ENCODE measurements around the gene ABCA4. TPM values are rescaled to one million over a fixed set of nuclear protein-coding genes. Genes with fewer than 3 reads are reported as not detected.

The ABCA4 gene
- total RNA-seq, 4 donors from 2014 or later, result 0.19 to 1.7 (median 0.45) TPM

GRCh38 chr1:94045465-94046056, 75.4 kb downstream of the ABCA4 start:
- H3K36me3 ChIP-seq, result no peaks in the 10 kb centered on the region
- no peaks in the 10 kb centered on the region for H3K27me3 ChIP-seq
- H3K4me3 ChIP-seq, result peak overlapping the region; percentile 24 to 35 (median 29)
- WGBS, result 16% methylated on average over 12 of the region's 22 CpGs
- peak overlapping the region; percentile 60 to 78 (median 66) for H3K27ac ChIP-seq (replicated peaks in 1 of 4)
- peaks cover 27 to 61% (median 37%) of the 10 kb centered on the region in 4 donors for H3K4me1 ChIP-seq
- H3K9me3 ChIP-seq, result no peaks in the 10 kb centered on the region
- DNase-seq (ENCODE audit: extremely low spot score), result peak; percentile 93
- TF ChIP-seq EP300 (IDR thresholded peaks at IDR 0.05) (no peak), POLR2A (IDR thresholded peaks at IDR 0.05; ENCODE audit: low read depth) (no peak), POLR2AphosphoS5 (IDR thresholded peaks at IDR 0.05) (peak; percentile 50 to 79), CTCF (IDR thresholded peaks at IDR 0.05) (peak; percentile 52 to 72 (median 62))
- intact Hi-C loops (cut with DNase I), result loop anchor here (5.0 kb wide), 1 partner anchor 192 kb away; the partner anchor contains the start of gene ARHGAP29

GRCh38 chr1:94044891-94045290, 76.1 kb downstream of the ABCA4 start:
- TF ChIP-seq EP300 (IDR thresholded peaks at IDR 0.05), result no peak
- no peak for TF ChIP-seq POLR2AphosphoS5 (IDR thresholded peaks at IDR 0.05)
- TF ChIP-seq CTCF (IDR thresholded peaks at IDR 0.05), result no peak
- TF ChIP-seq POLR2A (IDR thresholded peaks at IDR 0.05; ENCODE audit: low read depth), result no peak
- H3K9me3 ChIP-seq, result no peaks in the 10 kb centered on the region
- intact Hi-C loops (cut with DNase I), result loop anchor here (5.0 kb wide), 1 partner anchor 192 kb away; the partner anchor contains the start of gene ARHGAP29
- no peaks in the 10 kb centered on the region for H3K27me3 ChIP-seq
- H3K27ac ChIP-seq (replicated peaks in 1 of 4), result peak overlapping the region; percentile 60 to 78 (median 66)
- H3K36me3 ChIP-seq, result no peaks in the 10 kb centered on the region
- no peak overlapping the region for H3K4me3 ChIP-seq
- no peak for DNase-seq (ENCODE audit: extremely low spot score)
- WGBS, result 90% methylated on average over 5 of the region's 9 CpGs
- peaks cover 31 to 62% (median 35%) of the 10 kb centered on the region in 4 donors for H3K4me1 ChIP-seq

DNA sequence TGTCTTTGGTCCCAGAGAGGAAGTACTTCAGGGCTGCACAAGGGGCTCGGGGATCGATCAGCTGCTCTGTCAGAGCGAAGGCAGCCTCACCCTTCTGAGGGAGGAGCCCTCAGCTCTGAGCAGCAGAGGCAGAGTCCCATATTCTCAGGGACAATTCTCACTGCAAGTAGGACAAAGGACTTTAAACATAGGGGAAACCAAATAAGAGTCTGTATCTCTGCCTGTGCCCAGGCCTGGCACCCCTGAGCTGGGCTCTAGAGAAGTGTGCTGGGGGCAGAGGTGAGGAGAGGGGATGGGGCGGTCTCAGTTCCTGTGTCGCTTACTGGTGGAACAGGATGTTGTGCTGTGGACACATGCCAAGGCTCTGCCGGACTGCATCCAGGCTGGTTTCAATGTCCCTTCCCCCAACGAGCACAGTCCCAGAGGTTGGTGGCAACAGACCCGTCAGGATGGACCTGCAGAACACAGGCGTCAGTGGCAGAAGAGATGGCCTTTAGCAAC, 76.6 kb downstream of the ABCA4 start:
- no peak overlapping the region for H3K4me3 ChIP-seq
- TF ChIP-seq POLR2AphosphoS5 (IDR thresholded peaks at IDR 0.05) (peak in 1 of 2 donors; percentile 59), POLR2A (IDR thresholded peaks at IDR 0.05; ENCODE audit: low read depth) (no peak)
- no peak for DNase-seq (ENCODE audit: extremely low spot score)
- H3K36me3 ChIP-seq, result no peaks in the 10 kb centered on the region
- no peaks in the 10 kb centered on the region for H3K9me3 ChIP-seq
- intact Hi-C loops (cut with DNase I), result no loop called here
- peak overlapping the region; percentile 60 to 78 (median 66) for H3K27ac ChIP-seq (replicated peaks in 1 of 4)
- no peaks in the 10 kb centered on the region for H3K27me3 ChIP-seq
- H3K4me1 ChIP-seq, result peaks cover 36 to 61% (median 38%) of the 10 kb centered on the region in 4 donors
- 67% methylated on average over 5 of the region's 9 CpGs for WGBS

- H3K9me3 ChIP-seq, result no peaks in the 10 kb centered on the region
- TF ChIP-seq CTCF (IDR thresholded peaks at IDR 0.05) (no peak), EP300 (IDR thresholded peaks at IDR 0.05) (no peak), POLR2A (IDR thresholded peaks at IDR 0.05; ENCODE audit: low read depth) (no peak), POLR2AphosphoS5 (IDR thresholded peaks at IDR 0.05) (no peak)
- 71% methylated on average over 4 of the region's 4 CpGs for WGBS
- no peak for DNase-seq (ENCODE audit: extremely low spot score)
- H3K27ac ChIP-seq (replicated peaks in 1 of 4), result peak overlapping the region; percentile 60 to 78 (median 66)
- H3K27me3 ChIP-seq, result no peaks in the 10 kb centered on the region
- H3K4me3 ChIP-seq, result no peak overlapping the region
- peaks cover 36 to 63% (median 43%) of the 10 kb centered on the region in 4 donors for H3K4me1 ChIP-seq
- intact Hi-C loops (cut with DNase I), result no loop called here
- H3K36me3 ChIP-seq, result no peaks in the 10 kb centered on the region
Measured at GRCh38 chr1:94043738-94044289, 77.1 kb downstream of the ABCA4 start.

DNA sequence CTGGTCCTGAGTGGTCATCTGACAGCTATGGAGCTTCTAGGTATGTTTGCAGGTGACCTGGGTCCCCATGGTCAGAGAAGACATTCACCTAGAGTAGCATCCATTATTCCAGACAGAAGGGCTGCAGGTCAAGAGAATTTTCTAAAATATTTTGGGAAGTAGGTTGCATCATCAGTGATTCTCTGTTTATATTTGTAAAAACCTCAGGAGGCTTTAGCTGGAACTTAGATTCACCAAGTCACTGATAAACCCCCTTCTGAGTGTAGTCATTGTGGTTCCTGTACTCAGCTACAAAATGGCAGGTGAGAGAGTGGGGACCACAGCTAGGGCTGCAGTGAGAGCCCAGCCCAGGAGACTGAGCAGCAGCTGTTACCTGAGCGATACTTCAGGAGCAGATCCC, 78.6 kb downstream of the ABCA4 start:
- TF ChIP-seq POLR2A (IDR thresholded peaks at IDR 0.05; ENCODE audit: low read depth) (no peak), POLR2AphosphoS5 (IDR thresholded peaks at IDR 0.05) (no peak), CTCF (IDR thresholded peaks at IDR 0.05) (no peak), EP300 (IDR thresholded peaks at IDR 0.05) (no peak)
- no peak overlapping the region for H3K4me3 ChIP-seq
- peaks cover 34 to 59% (median 39%) of the 10 kb centered on the region in 4 donors for H3K4me1 ChIP-seq
- H3K27ac ChIP-seq (replicated peaks in 1 of 4), result no peak overlapping the region
- intact Hi-C loops (cut with DNase I), result no loop called here
- WGBS, result 100% methylated on average over 1 of the region's 1 CpG
- no peaks in the 10 kb centered on the region for H3K9me3 ChIP-seq
- H3K27me3 ChIP-seq, result no peaks in the 10 kb centered on the region
- no peaks in the 10 kb centered on the region for H3K36me3 ChIP-seq
- no peak for DNase-seq (ENCODE audit: extremely low spot score)

All from esophagus muscularis mucosa (tissue), 4 donors.